Gastrocnemius medialis (tissue), 4 donors: ENCODE data around the gene EVI2A. TPM values are rescaled to one million over a fixed set of nuclear protein-coding genes. Genes with fewer than 3 reads are reported as not detected.

Experiments used
- ATAC-seq, 2 donors: fragments of 150-250 bp; one replicate each; pipeline ENCODE4 v1.9.1; 2016
- DNase-seq, 2 donors: peaks; one replicate each; pipeline ENCODE4 v3.0.0-alpha.2; 2019
- H3K27ac ChIP-seq, 4 donors: fragments of 200-600 bp; sonication (generic); 1 replicate in 1 of 4; 2 replicates in 3 of 4; pipeline ENCODE4 v1.5.1; 2016 to 2018; ENCODE audit warnings: mild to moderate bottlenecking in 2 of 4, moderate library complexity in 1 of 4
- H3K27me3 ChIP-seq, 3 donors: fragments of 200-600 bp; sonication (generic) in 2 of 3; 1 replicate in 1 of 3; 2 replicates in 2 of 3; pipeline versions ENCODE4 v1.5.1 to v1.6.0; 2016 to 2019; ENCODE audit warnings: mild to moderate bottlenecking in 1 of 3, moderate library complexity in 1 of 3
- H3K36me3 ChIP-seq, 2 donors: fragments of 200-600 bp; sonication (generic) in 1 of 2; one replicate each; pipeline ENCODE4 v1.5.1; 2017 to 2018
- H3K4me1 ChIP-seq, 2 donors: fragments of 200-600 bp; sonication (generic) in 1 of 2; one replicate each; pipeline ENCODE4 v1.5.1; 2016 to 2017; ENCODE audit warnings: mild to moderate bottlenecking in 2 of 2
- H3K4me3 ChIP-seq, 4 donors: fragments of 200-600 bp; sonication (generic) in 3 of 4; 1 replicate in 1 of 4; 2 replicates in 3 of 4; pipeline ENCODE4 v1.5.1; 2016 to 2019; ENCODE audit warnings: mild to moderate bottlenecking in 2 of 4
- H3K9me3 ChIP-seq, 3 donors: fragments of 200-600 bp; sonication (generic) in 2 of 3; 1 replicate in 1 of 3; 2 replicates in 2 of 3; pipeline ENCODE4 v1.5.1; 2016 to 2019
- CTCF ChIP-seq, 5 experiments: fragments of 450-650 bp in 3 of 5; fragments of 200-600 bp in 2 of 5; sonication (generic) in 2 of 5; IDR thresholded peaks in 4 of 5; conservative IDR thresholded peaks in 1 of 5; 1 replicate in 4 of 5; 2 replicates in 1 of 5; pipeline ENCODE4 v1.5.1; 2016 to 2019; ENCODE audit warnings: antibody characterized with exemption in 5 of 5, mild to moderate bottlenecking in 3 of 5, moderate library complexity in 3 of 5
- POLR2A ChIP-seq, 2 donors: fragments of 450-650 bp; IDR thresholded peaks; one replicate each; pipeline ENCODE4 v1.6.1; 2017; ENCODE audit warnings: antibody characterized with exemption in 2 of 2, mild to moderate bottlenecking in 2 of 2, moderate library complexity in 2 of 2
- in situ Hi-C, 4 donors: fragments of 200-750 bp; cut with MboI; loops; one replicate each; pipeline versions ENCODE4 v1.15.0 to v1.8.0; 2017; ENCODE audit warnings: low sequenced_read_pairs in 4 of 4
- intact Hi-C: fragments of 100-400 bp; cut with DNase I; formaldehyde crosslinking; loops from one replicate; pipeline ENCODE4 v1.15.1; 2023; ENCODE audit warnings: low total_unique reads
- total RNA-seq, 4 donors: library from RNA; depleted of rRNA; stranded (reverse); fragments of >200 nt; gene quantifications; one replicate each; pipeline versions ENCODE4 v1.1.0 to v1.2.3, GENCODE V29; 2016

EVI2A gene
- 1 to 10 TPM in 2 of 4 donors, under 1 TPM in 2; 0.49 to 2.2 (median 0.96) TPM for total RNA-seq

GRCh38 chr17:31321481-31321880 is at the start of gene EVI2A:
Gene EVI2A (minus strand): TSS chr17:31321622. CDS start chr17:31319013, 2,609 bp downstream.
- intact Hi-C loops (no loop called here), in situ Hi-C loops (no loop called here)
- H3K9me3 ChIP-seq, result no peaks in the 10 kb centered on the region
- peaks cover 0 to 6% of the 10 kb centered on the region in 2 donors for H3K36me3 ChIP-seq
- H3K4me3 ChIP-seq, result peak within 1 kb of the TSS in 1 of 4 donors; percentile 17
- H3K27ac ChIP-seq, result no peak within 1 kb of the TSS
- peak in 1 of 2 donors; percentile 10 for DNase-seq
- no peak for ATAC-seq
- TF ChIP-seq CTCF (IDR thresholded peaks at IDR 0.05 in 4 of 5, conservative IDR thresholded peaks at IDR 0.05 in 1 of 5) (no peak), POLR2A (IDR thresholded peaks at IDR 0.05) (no peak)
- H3K4me1 ChIP-seq, result no peaks in the 10 kb centered on the region
- H3K27me3 ChIP-seq, result no peaks in the 10 kb centered on the region

GRCh38 chr17:31369266-31369665 is 47.8 kb upstream of the EVI2A start:
- in situ Hi-C loops (no loop called here), intact Hi-C loops (no loop called here)
- Histone ChIP-seq H3K27me3 (no peaks in the 10 kb centered on the region), H3K4me1 (no peaks in the 10 kb centered on the region), H3K4me3 (no peak overlapping the region), H3K27ac (no peak overlapping the region), H3K36me3 (peaks cover 0 to 11% of the 10 kb centered on the region in 2 donors), H3K9me3 (no peaks in the 10 kb centered on the region)
- DNase-seq (no peak), ATAC-seq (no peak)
- no peak for TF ChIP-seq CTCF (IDR thresholded peaks at IDR 0.05 in 4 of 5, conservative IDR thresholded peaks at IDR 0.05 in 1 of 5)
- no peak for TF ChIP-seq POLR2A (IDR thresholded peaks at IDR 0.05)

- H3K4me1 ChIP-seq, result no peaks in the 10 kb centered on the region
- H3K27ac ChIP-seq, result no peak overlapping the region
- H3K4me3 ChIP-seq, result no peak overlapping the region
- H3K9me3 ChIP-seq, result no peaks in the 10 kb centered on the region
- H3K27me3 ChIP-seq, result no peaks in the 10 kb centered on the region
- peaks cover 0 to 12% of the 10 kb centered on the region in 2 donors for H3K36me3 ChIP-seq
- DNase-seq, result no peak
- no peak for TF ChIP-seq POLR2A (IDR thresholded peaks at IDR 0.05)
- ATAC-seq, result no peak
- intact Hi-C loops (no loop called here), in situ Hi-C loops (no loop called here)
Observed at GRCh38 chr17:31366088-31366487, 44.7 kb upstream of the EVI2A start.

GRCh38 chr17:31364012-31364411 is 42.6 kb upstream of the EVI2A start:
- Histone ChIP-seq H3K27me3 (no peaks in the 10 kb centered on the region), H3K4me1 (no peaks in the 10 kb centered on the region), H3K27ac (no peak overlapping the region), H3K36me3 (peaks cover 3 to 22% of the 10 kb centered on the region in 2 donors), H3K9me3 (no peaks in the 10 kb centered on the region), H3K4me3 (no peak overlapping the region)
- DNase-seq (no peak), ATAC-seq (no peak)
- TF ChIP-seq CTCF (IDR thresholded peaks at IDR 0.05 in 4 of 5, conservative IDR thresholded peaks at IDR 0.05 in 1 of 5) (no peak), POLR2A (IDR thresholded peaks at IDR 0.05) (no peak)
- intact Hi-C loops, result no loop called here
- in situ Hi-C loops, result no loop called here

- intact Hi-C loops (no loop called here), in situ Hi-C loops (no loop called here)
- ATAC-seq, result no peak
- Histone ChIP-seq H3K4me1 (no peaks in the 10 kb centered on the region), H3K4me3 (no peak overlapping the region), H3K9me3 (no peaks in the 10 kb centered on the region), H3K36me3 (peaks cover 3 to 38% of the 10 kb centered on the region in 2 donors), H3K27ac (no peak overlapping the region), H3K27me3 (no peaks in the 10 kb centered on the region)
- no peak for DNase-seq
- TF ChIP-seq POLR2A (IDR thresholded peaks at IDR 0.05), result no peak
- no peak for TF ChIP-seq CTCF (IDR thresholded peaks at IDR 0.05 in 4 of 5, conservative IDR thresholded peaks at IDR 0.05 in 1 of 5)
Observed at GRCh38 chr17:31357839-31358394, 36.5 kb upstream of the EVI2A start.
